GM12875 (cell line): ENCODE measurements around the gene PXK.

Experiments
- H3K4me3 ChIP-seq: one replicate; pipeline ENCODE4 v1.5.1; 2011; ENCODE audit warnings: low read depth, low read length, control low read depth
- TF ChIP-seq, protein P1 (sequence below): IDR thresholded peaks from 2 replicates; pipeline ENCODE4 v1.5.1; 2011; ENCODE audit warnings: low read depth, mild to moderate bottlenecking, control low read depth, inconsistent platforms, low read length, moderate library complexity, borderline replicate concordance; ENCODE audit not compliant: insufficient read depth

Gene PXK

DNA sequence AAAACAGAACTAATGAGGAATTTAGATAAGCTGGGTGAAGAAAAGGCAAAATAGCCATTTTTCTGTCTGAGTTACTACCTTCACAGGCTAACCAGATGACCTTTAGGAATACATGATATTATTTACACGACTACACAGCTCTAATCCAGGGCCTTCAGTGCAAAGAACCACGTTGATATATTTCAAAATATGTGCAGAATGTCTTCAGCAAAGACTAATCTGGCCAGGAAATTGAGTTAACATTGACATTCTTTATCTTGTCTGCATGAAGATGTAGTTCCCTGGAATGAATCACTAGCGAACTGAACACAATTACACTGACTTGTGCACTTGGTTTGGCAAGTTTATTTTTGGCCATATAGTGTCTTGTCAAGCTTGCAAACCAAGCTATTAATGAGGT lies 59.5 kb downstream of the PXK start:
- TF ChIP-seq, protein P1, sequence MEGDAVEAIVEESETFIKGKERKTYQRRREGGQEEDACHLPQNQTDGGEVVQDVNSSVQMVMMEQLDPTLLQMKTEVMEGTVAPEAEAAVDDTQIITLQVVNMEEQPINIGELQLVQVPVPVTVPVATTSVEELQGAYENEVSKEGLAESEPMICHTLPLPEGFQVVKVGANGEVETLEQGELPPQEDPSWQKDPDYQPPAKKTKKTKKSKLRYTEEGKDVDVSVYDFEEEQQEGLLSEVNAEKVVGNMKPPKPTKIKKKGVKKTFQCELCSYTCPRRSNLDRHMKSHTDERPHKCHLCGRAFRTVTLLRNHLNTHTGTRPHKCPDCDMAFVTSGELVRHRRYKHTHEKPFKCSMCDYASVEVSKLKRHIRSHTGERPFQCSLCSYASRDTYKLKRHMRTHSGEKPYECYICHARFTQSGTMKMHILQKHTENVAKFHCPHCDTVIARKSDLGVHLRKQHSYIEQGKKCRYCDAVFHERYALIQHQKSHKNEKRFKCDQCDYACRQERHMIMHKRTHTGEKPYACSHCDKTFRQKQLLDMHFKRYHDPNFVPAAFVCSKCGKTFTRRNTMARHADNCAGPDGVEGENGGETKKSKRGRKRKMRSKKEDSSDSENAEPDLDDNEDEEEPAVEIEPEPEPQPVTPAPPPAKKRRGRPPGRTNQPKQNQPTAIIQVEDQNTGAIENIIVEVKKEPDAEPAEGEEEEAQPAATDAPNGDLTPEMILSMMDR = no peak
- H3K4me3 ChIP-seq = no peak overlapping the region

DNA sequence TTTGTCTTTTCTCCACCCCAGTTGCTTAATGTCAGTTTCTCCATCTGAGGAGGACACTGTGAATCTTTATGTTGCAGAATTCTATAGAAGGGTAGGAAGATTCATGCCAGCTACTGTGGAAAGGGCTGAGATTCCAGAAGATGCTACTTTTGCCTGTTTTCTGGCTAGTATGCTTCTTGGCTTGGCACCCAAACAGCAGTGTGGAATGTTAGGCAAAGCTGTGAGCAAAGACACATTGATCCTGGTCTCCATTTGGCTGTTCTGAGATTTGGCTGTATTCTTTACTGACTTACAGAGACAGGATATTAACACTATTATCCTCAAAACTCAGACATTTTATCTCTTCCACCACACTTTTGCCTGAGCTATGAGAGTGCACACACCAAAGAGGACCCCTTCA lies 61.6 kb downstream of the PXK start:
- TF ChIP-seq, protein P1 = no peak
- no peak overlapping the region for H3K4me3 ChIP-seq

DNA sequence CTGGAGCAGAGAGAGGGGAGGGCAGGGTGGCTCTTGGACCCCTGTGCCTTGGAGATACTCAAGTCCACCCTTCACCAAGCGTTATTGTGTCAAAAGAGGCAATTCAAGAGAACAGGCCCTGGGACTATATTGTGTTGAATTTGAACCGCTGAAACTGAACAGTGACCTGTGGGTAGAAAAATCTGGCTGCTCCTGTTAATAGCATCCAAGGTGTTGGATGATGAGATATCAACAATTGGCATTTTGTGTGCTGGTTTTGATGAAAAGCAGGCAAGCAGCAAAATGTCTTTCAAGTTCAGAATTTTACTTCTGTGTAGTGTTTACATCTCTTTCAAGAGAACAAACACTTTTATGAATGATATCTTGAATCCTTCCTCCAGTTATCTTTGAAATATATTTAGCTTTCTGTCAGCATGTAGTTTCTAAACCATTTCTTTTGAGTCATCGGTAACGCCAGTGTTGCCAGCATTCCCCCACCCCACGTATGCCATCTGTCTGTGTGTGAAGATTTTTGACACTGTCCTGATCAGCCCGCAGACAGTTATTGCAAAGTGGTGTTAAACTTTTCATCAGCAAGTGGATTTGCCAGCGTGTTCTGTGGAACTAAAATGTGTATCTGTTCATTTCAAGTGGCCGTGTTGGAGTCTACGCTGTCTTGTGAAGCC lies 66.1 kb downstream of the PXK start:
- TF ChIP-seq, protein P1 = no peak
- no peak overlapping the region for H3K4me3 ChIP-seq

DNA sequence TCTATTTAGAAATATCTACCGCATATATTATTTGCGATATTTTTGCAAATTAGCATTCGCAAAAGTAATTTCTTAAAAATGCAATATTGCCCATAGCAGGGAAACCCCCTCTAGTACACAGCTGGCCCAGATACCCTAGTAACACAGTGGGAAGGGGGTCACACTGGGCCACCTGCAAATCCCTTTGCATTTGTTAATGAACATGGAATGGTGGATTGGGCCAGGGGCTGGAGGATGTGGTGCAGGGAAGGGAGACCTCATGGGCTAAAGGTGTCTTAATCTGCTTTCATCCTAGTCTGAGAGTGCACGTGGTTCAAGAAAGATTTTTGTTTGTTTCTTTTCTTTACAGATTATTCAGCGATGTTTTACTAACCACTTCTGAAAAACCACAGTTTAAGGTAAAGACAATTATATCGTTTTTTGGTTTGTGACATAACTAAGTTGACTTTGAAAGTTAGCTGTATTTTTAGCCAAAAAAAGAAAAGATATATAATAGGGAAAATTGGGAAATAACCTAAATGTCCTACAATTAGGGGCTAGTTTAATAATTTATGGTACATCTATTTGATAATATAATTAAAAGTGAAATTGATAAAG lies 70.9 kb downstream of the PXK start:
- TF ChIP-seq, protein P1 = no peak

DNA sequence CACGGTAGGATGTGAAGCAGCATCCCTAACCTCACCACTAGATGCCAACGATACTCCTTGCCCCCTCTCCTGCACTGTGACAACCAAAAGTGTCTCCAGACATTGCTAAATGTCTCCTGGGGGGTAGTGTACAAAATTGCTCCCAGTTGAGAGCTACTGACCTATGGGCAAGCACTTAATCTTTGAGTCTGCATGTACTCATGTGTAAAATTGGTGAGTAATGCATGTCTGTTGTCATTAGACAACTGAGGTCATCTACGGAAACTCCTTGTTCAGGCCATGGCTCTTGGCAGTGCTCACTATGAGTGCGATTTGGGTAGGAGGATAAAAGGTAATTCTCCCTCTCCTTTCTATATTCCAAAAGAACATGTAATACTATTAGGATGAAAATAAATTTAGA lies 71.7 kb downstream of the PXK start:
- TF ChIP-seq, protein P1 = no peak
- H3K4me3 ChIP-seq = no peak overlapping the region

More for the DNA sequence above, 70.9 kb downstream of the PXK start:
- no peak overlapping the region for H3K4me3 ChIP-seq

DNA sequence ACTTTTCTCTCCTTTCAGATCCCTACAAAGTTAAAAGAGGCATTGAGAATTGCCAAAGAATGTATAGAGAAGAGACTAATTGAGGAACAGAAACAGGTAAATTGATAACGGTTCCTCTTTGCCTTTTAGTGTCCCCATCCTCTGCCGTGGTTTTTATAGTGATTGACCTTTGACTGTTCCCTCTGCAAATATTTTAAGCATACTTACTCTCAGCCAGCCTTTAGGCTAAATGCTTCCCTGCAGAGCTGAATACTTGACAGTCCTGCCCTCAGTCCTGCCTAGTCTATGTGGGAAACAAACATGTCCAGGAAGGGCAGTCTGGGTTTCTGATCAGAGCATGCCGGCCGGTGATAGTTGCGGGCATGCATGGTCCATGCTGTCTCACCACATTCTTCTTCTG lies 76.2 kb downstream of the PXK start:
- TF ChIP-seq, protein P1 = no peak
- no peak overlapping the region for H3K4me3 ChIP-seq

DNA sequence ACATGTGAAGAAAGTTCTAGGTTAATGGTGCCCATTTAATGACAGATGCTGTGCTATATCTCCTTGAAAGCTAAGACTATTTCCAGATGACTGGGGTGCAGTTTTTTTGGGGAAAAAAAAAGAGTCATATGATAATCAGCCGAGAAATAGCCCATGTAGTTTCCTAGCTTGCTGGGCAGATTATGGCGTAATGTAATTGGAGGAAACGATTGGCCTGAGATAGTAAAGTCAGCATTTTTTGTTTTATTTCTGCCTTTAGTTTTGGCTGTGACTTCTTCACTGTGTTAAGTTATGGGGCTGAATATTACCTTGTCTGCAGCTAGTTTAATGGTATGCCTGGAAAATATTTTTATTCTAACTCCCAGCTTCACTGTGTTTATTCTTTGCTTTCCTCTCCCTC lies 77.0 kb downstream of the PXK start:
- TF ChIP-seq, protein P1 = no peak

More for the DNA sequence above, 77.0 kb downstream of the PXK start:
- no peak overlapping the region for H3K4me3 ChIP-seq
